Panc1 (cell line): ENCODE data around the gene C22orf15. TPM values are rescaled to one million over a fixed set of nuclear protein-coding genes. Genes with fewer than 3 reads are reported as not detected.
A peak's percentile ranks its signal among the peaks of the same experiment; 100 is the strongest.

Experiments used
- ATAC-seq: fragments of 200-7000 bp; cut with Tn5 transposase; 2 replicates; pipeline ENCODE4 v1.9.1; 2020; ENCODE audit warnings: mild to moderate bottlenecking, moderate library complexity
- BruUV-seq: library from RNA; stranded (reverse); fragments of 400-500 nt; replicated peaks from 2 replicates; lab custom pipeline; 2021; lab: Mats Ljungman, UMichigan
- CTCF ChIA-PET: fragments of 300-600 bp; sonication (Branson Sonifier 250); formaldehyde crosslinking; loops from one replicate; lab custom pipeline; 2022; ENCODE audit warnings: antibody characterized with exemption; lab: Charles Lee
- POLR2A ChIA-PET: fragments of 300-600 bp; sonication (Branson Sonifier 250); formaldehyde crosslinking; loops from one replicate; lab custom pipeline; 2022; ENCODE audit warnings: antibody characterized with exemption; lab: Charles Lee
- DNase-seq: peaks from one replicate; pipeline ENCODE4 v3.0.0-alpha.2; 2010; ENCODE audit warnings: low read depth, low spot score
- H3K27ac ChIP-seq: 2 replicates; pipeline ENCODE4 v1.5.1; 2011; ENCODE audit warnings: mild to moderate bottlenecking, low read length, inconsistent platforms
- H3K27me3 ChIP-seq: fragments of 200-500 bp; sonication (Bioruptor generic); 2 replicates; pipeline ENCODE4 v1.6.0; 2014; ENCODE audit warnings: low read length, inconsistent platforms; ENCODE audit not compliant: control insufficient read depth, insufficient read depth
- H3K36me3 ChIP-seq: fragments of 200-500 bp; sonication (Bioruptor generic); 2 replicates; pipeline ENCODE4 v1.5.1; 2014; ENCODE audit warnings: inconsistent platforms, mild to moderate bottlenecking, low read length, moderate library complexity; ENCODE audit not compliant: control insufficient read depth, insufficient read depth
- H3K4me1 ChIP-seq: 2 replicates; pipeline ENCODE4 v1.5.1; 2011; ENCODE audit warnings: inconsistent platforms, mild to moderate bottlenecking, low read length, moderate library complexity; ENCODE audit not compliant: control insufficient read depth, insufficient read depth
- H3K4me3 ChIP-seq, 2 experiments: 2 replicates each; pipeline ENCODE4 v1.5.1; 2011 to 2012; ENCODE audit warnings: low read depth in 2 of 2, low read length in 2 of 2, mild to moderate bottlenecking in 2 of 2, inconsistent platforms in 1 of 2, moderate library complexity in 1 of 2
- H3K9me3 ChIP-seq: fragments of 200-500 bp; sonication (Bioruptor generic); 2 replicates; pipeline ENCODE4 v1.5.1; 2014; ENCODE audit warnings: low read depth, mild to moderate bottlenecking, inconsistent platforms, low read length, moderate library complexity; ENCODE audit not compliant: control insufficient read depth, insufficient read depth
- POLR2AphosphoS5 ChIP-seq: IDR thresholded peaks from 2 replicates; pipeline ENCODE4 v1.6.1; 2012; ENCODE audit warnings: mild to moderate bottlenecking, low read depth, low read length, moderate library complexity
- SIN3A ChIP-seq: IDR thresholded peaks from 2 replicates; pipeline ENCODE4 v1.6.1; 2012; ENCODE audit warnings: low read depth, mild to moderate bottlenecking, low read length, moderate library complexity, borderline replicate concordance; ENCODE audit not compliant: insufficient read depth
- TCF7L2 ChIP-seq: IDR thresholded peaks from 2 replicates; pipeline ENCODE4 v1.6.1; 2011; ENCODE audit warnings: mild to moderate bottlenecking, low read depth, low read length, inconsistent platforms
- in situ Hi-C: cut with HindIII; loops from 2 replicates; pipeline ENCODE4 v1.10.0; 2016; ENCODE audit warnings: low sequenced_read_pairs, low pct_unique_long_range_greater_than_20kb
- intact Hi-C: fragments of 100-400 bp; cut with micrococcal nuclease; formaldehyde crosslinking; loops from one replicate; pipeline ENCODE4 v1.10.0; 2022; ENCODE audit not compliant: unreplicated experiment
- total RNA-seq: library from RNA; stranded (reverse); gene quantifications from one replicate; pipeline ENCODE4 v1.2.1, GENCODE V29; 2021; ENCODE audit not compliant: unreplicated experiment
- TF ChIP-seq, protein P1 (sequence below): fragments of 450-650 bp; IDR thresholded peaks from 2 replicates; pipeline ENCODE4 v1.5.1; 2017; ENCODE audit warnings: mild to moderate bottlenecking
- TF ChIP-seq, protein P2 (sequence below), 2 experiments: IDR thresholded peaks; 2 replicates each; pipeline ENCODE4 v1.6.1; 2011 to 2012; ENCODE audit warnings: low read depth in 2 of 2, control low read depth in 1 of 2, low read length in 1 of 2, mild to moderate bottlenecking in 1 of 2, moderate library complexity in 1 of 2; ENCODE audit not compliant: insufficient read depth in 1 of 2

Gene C22orf15
- total RNA-seq, 1 experiment from 2014 or later: not detected

DNA sequence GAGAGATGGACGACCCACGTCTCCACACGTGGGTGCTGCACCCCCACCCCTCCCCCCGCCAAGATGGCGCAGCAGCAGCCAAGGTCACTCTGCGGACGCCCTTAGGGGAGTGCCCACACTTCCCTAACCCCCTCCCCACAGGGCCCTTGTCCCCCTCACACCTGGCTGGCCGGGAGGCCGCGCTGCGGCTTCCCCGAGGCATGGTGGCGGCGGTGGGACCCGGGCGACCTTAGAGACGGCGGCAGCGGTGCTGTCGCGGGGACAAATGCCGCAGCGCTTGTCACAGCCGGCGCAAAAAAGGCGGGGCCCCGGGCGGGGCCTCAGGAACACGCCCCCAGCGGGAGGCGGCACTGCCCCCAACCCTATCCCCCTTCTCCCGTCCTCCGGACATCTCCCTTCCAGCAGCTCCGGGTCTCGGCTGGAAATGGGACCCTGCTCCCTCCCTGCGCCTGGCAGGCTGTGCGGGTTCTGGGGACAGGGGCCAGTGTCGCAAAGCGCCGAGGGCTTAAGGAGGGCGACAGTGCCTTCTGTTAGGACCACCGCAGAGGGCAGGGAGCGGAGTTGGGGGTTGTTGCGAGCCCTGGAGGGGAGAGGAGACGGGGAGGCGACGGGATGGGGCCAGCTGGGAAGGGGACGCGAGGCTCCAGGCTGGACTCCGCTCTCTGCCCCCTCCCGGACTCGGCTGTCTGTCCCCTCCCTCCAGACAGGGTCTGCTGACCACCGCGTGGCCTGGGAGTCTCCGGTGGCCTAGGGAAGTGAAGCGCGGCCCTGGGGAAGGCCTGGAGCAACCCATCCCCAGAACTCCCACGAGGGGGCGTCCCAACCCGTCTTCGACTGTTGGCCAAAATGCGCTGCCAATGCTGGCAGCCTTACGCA is 5.1 kb downstream of the C22orf15 start, which contains the start of gene CHCHD10:
CHCHD10 (minus strand) TSS at position 300 of the 876 bp plus-strand sequence; CDS start at position 202, 98 bp downstream.
- 0 out of 2 replicates have a peak, but pooled peaks cover 5% of the 10 kb centered on the region for H3K4me1 ChIP-seq
- intact Hi-C loops (no loop called here), in situ Hi-C loops (no loop called here)
- ChIA-PET CTCF (interaction anchor here (0.6 to 0.8 kb wide), 2 partner anchors 9 to 90 kb away, joined by 3 to 4 read pairs; partner anchors contain the start of gene SLC2A11), POLR2A (no interaction called here)
- ATAC-seq (peak; percentile 86), DNase-seq (peak; percentile 18)
- no peaks in the 10 kb centered on the region for H3K9me3 ChIP-seq
- peak within 1 kb of the TSS; percentile 60 to 65 for H3K4me3 ChIP-seq
- no peaks in the 10 kb centered on the region; the same call in 1 of the 2 replicates for H3K36me3 ChIP-seq
- BruUV-seq: no TSS peak
- H3K27me3 ChIP-seq: no peaks in the 10 kb centered on the region
- TF ChIP-seq, protein P1, sequence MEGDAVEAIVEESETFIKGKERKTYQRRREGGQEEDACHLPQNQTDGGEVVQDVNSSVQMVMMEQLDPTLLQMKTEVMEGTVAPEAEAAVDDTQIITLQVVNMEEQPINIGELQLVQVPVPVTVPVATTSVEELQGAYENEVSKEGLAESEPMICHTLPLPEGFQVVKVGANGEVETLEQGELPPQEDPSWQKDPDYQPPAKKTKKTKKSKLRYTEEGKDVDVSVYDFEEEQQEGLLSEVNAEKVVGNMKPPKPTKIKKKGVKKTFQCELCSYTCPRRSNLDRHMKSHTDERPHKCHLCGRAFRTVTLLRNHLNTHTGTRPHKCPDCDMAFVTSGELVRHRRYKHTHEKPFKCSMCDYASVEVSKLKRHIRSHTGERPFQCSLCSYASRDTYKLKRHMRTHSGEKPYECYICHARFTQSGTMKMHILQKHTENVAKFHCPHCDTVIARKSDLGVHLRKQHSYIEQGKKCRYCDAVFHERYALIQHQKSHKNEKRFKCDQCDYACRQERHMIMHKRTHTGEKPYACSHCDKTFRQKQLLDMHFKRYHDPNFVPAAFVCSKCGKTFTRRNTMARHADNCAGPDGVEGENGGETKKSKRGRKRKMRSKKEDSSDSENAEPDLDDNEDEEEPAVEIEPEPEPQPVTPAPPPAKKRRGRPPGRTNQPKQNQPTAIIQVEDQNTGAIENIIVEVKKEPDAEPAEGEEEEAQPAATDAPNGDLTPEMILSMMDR: peak; percentile 85
- 0 out of 2 replicates have a peak, but pooled peaks have one; percentile 61 for TF ChIP-seq SIN3A
- peak; percentile 40; the same call in 1 of the 2 replicates for TF ChIP-seq POLR2AphosphoS5
- no peak for TF ChIP-seq TCF7L2
- TF ChIP-seq, protein P2, sequence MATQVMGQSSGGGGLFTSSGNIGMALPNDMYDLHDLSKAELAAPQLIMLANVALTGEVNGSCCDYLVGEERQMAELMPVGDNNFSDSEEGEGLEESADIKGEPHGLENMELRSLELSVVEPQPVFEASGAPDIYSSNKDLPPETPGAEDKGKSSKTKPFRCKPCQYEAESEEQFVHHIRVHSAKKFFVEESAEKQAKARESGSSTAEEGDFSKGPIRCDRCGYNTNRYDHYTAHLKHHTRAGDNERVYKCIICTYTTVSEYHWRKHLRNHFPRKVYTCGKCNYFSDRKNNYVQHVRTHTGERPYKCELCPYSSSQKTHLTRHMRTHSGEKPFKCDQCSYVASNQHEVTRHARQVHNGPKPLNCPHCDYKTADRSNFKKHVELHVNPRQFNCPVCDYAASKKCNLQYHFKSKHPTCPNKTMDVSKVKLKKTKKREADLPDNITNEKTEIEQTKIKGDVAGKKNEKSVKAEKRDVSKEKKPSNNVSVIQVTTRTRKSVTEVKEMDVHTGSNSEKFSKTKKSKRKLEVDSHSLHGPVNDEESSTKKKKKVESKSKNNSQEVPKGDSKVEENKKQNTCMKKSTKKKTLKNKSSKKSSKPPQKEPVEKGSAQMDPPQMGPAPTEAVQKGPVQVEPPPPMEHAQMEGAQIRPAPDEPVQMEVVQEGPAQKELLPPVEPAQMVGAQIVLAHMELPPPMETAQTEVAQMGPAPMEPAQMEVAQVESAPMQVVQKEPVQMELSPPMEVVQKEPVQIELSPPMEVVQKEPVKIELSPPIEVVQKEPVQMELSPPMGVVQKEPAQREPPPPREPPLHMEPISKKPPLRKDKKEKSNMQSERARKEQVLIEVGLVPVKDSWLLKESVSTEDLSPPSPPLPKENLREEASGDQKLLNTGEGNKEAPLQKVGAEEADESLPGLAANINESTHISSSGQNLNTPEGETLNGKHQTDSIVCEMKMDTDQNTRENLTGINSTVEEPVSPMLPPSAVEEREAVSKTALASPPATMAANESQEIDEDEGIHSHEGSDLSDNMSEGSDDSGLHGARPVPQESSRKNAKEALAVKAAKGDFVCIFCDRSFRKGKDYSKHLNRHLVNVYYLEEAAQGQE (IDR thresholded peaks at IDR 0.05; ENCODE audit: insufficient read depth in 1 of 2, low read depth in 2 of 2, low read length in 1 of 2): 0 out of 4 replicates have a peak, but pooled peaks of 1 of the 2 experiments have one; percentile 15
- peak within 1 kb of the TSS; percentile 75 for H3K27ac ChIP-seq

DNA sequence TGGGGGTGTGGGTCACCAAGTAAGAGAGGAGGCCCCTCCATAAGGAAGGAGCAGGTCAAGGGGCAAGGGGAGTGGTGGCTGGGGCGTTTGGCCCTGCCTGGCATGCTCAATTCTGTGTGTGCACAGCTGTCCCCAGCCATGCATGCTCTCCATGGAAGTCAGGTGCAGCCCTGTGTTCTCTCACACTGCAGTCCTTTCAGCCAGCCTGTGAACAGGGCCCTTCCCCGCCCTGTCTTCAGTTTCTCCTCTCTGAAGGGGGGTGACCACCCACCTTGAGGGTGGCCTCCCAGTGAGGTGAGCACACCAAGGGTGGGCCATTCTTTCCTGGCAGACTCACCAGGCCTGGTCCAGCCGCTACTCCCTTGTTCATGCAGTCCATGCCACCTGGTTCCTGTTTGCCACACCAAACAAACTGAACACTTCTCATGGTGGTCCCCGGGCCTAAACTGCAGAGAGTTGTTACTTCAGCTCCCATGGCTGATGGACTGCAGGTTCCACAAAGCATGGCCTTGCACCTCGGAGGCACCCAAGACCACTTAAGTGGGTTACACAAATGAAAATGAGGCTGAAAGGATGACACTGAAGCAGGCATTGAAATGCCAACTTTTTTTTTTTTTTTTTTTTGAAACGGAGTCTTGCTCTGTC is 6.7 kb downstream of the C22orf15 start:
- in situ Hi-C loops (no loop called here), intact Hi-C loops (no loop called here)
- no peak overlapping the region for H3K4me3 ChIP-seq
- H3K9me3 ChIP-seq: no peaks in the 10 kb centered on the region
- ATAC-seq: no peak
- POLR2A ChIA-PET: no interaction called here
- H3K36me3 ChIP-seq: no peaks in the 10 kb centered on the region; the same call in 1 of the 2 replicates
- DNase-seq: no peak
- CTCF ChIA-PET: interaction anchor here (0.7 to 1.0 kb wide), 4 partner anchors 62 to 147 kb away, joined by 3 to 7 read pairs (median 4); no protein-coding TSS in a partner anchor
- no TSS peak for BruUV-seq
- 0 out of 2 replicates have a peak, but pooled peaks cover 2% of the 10 kb centered on the region for H3K4me1 ChIP-seq
- no peaks in the 10 kb centered on the region for H3K27me3 ChIP-seq
- no peak overlapping the region for H3K27ac ChIP-seq
- TF ChIP-seq TCF7L2 (no peak), SIN3A (no peak), POLR2AphosphoS5 (no peak)
- TF ChIP-seq, protein P2 (IDR thresholded peaks at IDR 0.05; ENCODE audit: insufficient read depth in 1 of 2, low read depth in 2 of 2, low read length in 1 of 2): no peak
- TF ChIP-seq, protein P1: no peak
